Keratinocyte (primary cell): Measurements from ENCODE around the gene CCL17.

Source experiments
- EZH2 ChIP-seq: IDR thresholded peaks from one replicate; pipeline ENCODE4 v1.6.1; 2012; ENCODE audit warnings: inconsistent platforms, mild to moderate bottlenecking, low read length, moderate library complexity
- TF ChIP-seq, protein P1 (sequence below), 3 experiments: IDR thresholded peaks in 1 of 3; conservative IDR thresholded peaks in 1 of 3; optimal IDR thresholded peaks in 1 of 3; 2 replicates in 2 of 3; 3 replicates in 1 of 3; pipeline versions ENCODE3 to v1.5.1; 2011; ENCODE audit warnings: low read length in 3 of 3, mild to moderate bottlenecking in 3 of 3, moderate library complexity in 2 of 3, control low read depth in 1 of 3, inconsistent platforms in 1 of 3; ENCODE audit not compliant: insufficient read depth in 2 of 3; ENCODE audit errors: extremely low read depth in 1 of 3

DNA sequence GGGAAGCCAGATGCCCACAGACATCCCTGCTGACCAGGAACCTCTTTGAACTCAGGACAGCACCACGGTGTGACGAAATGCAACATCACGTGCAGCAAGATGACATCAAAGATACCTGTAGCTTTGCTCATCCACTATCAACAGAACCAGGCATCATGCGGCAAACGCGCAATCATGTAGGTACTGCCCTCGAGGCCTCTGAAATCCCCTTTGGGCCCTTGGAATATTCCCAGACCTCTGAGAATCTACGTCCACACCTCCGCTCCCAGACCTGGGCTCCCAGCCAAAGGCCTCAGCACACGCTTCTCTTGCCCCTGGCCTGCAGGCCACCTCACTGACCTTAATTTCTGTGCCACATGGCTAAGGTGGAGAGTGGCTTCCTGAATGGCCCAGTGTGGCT is 25.0 kb upstream of the CCL17 start:
- TF ChIP-seq, protein P1, sequence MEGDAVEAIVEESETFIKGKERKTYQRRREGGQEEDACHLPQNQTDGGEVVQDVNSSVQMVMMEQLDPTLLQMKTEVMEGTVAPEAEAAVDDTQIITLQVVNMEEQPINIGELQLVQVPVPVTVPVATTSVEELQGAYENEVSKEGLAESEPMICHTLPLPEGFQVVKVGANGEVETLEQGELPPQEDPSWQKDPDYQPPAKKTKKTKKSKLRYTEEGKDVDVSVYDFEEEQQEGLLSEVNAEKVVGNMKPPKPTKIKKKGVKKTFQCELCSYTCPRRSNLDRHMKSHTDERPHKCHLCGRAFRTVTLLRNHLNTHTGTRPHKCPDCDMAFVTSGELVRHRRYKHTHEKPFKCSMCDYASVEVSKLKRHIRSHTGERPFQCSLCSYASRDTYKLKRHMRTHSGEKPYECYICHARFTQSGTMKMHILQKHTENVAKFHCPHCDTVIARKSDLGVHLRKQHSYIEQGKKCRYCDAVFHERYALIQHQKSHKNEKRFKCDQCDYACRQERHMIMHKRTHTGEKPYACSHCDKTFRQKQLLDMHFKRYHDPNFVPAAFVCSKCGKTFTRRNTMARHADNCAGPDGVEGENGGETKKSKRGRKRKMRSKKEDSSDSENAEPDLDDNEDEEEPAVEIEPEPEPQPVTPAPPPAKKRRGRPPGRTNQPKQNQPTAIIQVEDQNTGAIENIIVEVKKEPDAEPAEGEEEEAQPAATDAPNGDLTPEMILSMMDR (optimal IDR thresholded peaks at IDR 0.05 in 1 of 3, IDR thresholded peaks at IDR 0.05 in 1 of 3, conservative IDR thresholded peaks at IDR 0.05 in 1 of 3; ENCODE audit: extremely low read depth in 1 of 3, insufficient read depth in 2 of 3, low read length in 3 of 3), result no peak
- TF ChIP-seq EZH2, result no peak
